Suprapubic skin (tissue), 3 donors: ENCODE data around the gene RANBP3L.

ENCODE experiments used
- CTCF ChIP-seq, 2 donors: fragments of 200-600 bp in 1 of 2; fragments of 450-650 bp in 1 of 2; sonication (generic) in 1 of 2; IDR thresholded peaks; one replicate each; pipeline ENCODE4 v1.5.1; 2016 to 2019; ENCODE audit warnings: antibody characterized with exemption in 2 of 2, mild to moderate bottlenecking in 1 of 2, moderate library complexity in 1 of 2
- EP300 ChIP-seq: sonication (generic); formaldehyde crosslinking; IDR thresholded peaks from one replicate; pipeline ENCODE4 v1.6.1; 2017; ENCODE audit warnings: antibody characterized with exemption
- POLR2A ChIP-seq, 2 donors: fragments of 450-650 bp; IDR thresholded peaks; one replicate each; pipeline ENCODE4 v1.6.1; 2017; ENCODE audit warnings: antibody characterized with exemption in 2 of 2, mild to moderate bottlenecking in 2 of 2, moderate library complexity in 2 of 2

GRCh38 chr5:36214436-36214835 lies 87.3 kb downstream of the RANBP3L start:
- TF ChIP-seq CTCF (IDR thresholded peaks at IDR 0.05) = no peak
- no peak for TF ChIP-seq POLR2A (IDR thresholded peaks at IDR 0.05)
- no peak for TF ChIP-seq EP300
